ENCODE data around the gene MAMDC4. TPM values are rescaled to one million over a fixed set of nuclear protein-coding genes. Genes with fewer than 3 reads are reported as not detected.
A peak's percentile ranks its signal among the peaks of the same experiment; 100 is the strongest.
"Not testable (repeated sequence)": the region's sequence is repeated elsewhere in the genome, so short reads cannot be mapped to it uniquely, and the experiment has no call there.

The MAMDC4 gene
- total RNA-seq, 2 donors from 2014 or later: 11.7 to 14.8 TPM

- Mint-ChIP-seq H3K36me3 (ENCODE audit: insufficient read depth in 2 of 2) (peaks cover 1 to 2% of the 10 kb centered on the region in 2 donors), H3K4me3 (no peak overlapping the region), H3K27ac (no peak overlapping the region), H3K9me3 (peaks cover 0 to 2% of the 10 kb centered on the region in 2 donors), H3K27me3 (ENCODE audit: low read depth) (no peaks in the 10 kb centered on the region), H3K4me1 (ENCODE audit: low read depth) (peaks cover 16% of the 10 kb centered on the region)
- ATAC-seq (replicated peaks in 1 of 2) (no peak), DNase-seq (no peak)
These were observed 24.3 kb downstream of the MAMDC4 start for GRCh38 chr9:136876476-136876875.

DNA sequence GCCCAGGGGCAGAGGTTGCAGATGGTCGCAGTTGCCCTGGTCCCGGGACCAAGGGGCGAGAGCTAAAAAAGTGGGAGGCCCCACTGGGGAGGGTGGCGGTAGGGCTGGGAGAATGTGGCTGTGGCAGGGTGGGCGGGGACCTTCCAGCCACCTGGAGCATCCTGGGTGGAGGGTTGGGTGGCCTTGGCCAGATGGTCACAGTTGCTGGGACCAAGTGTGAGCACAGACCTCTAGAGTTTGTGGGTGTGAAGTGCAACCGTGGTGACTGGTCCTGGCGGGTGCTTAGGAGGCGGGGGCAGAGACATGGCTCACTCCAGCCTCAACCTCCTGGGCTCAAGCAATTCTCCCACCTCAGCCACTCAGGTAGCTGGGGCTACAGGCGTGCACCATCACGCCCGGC lies 28.5 kb downstream of the MAMDC4 start:
- DNase-seq (no peak), ATAC-seq (replicated peaks in 1 of 2) (no peak)
- no peaks in the 10 kb centered on the region for H3K27me3 Mint-ChIP-seq (ENCODE audit: low read depth)
- H3K4me3 Mint-ChIP-seq: peak overlapping the region in 1 of 2 donors; percentile 48
- H3K27ac Mint-ChIP-seq: no peak overlapping the region
- no peaks in the 10 kb centered on the region for H3K36me3 Mint-ChIP-seq (ENCODE audit: insufficient read depth in 2 of 2)
- H3K9me3 Mint-ChIP-seq: no peaks in the 10 kb centered on the region
- peaks cover 51% of the 10 kb centered on the region for H3K4me1 Mint-ChIP-seq (ENCODE audit: low read depth)

- peak overlapping the region; percentile 82 to 83 for H3K4me3 Mint-ChIP-seq
- ATAC-seq (replicated peaks in 1 of 2): peak; percentile 24 to 45
- H3K27me3 Mint-ChIP-seq (ENCODE audit: low read depth): no peaks in the 10 kb centered on the region
- peaks cover 51% of the 10 kb centered on the region for H3K4me1 Mint-ChIP-seq (ENCODE audit: low read depth)
- H3K36me3 Mint-ChIP-seq (ENCODE audit: insufficient read depth in 2 of 2): no peaks in the 10 kb centered on the region
- no peaks in the 10 kb centered on the region for H3K9me3 Mint-ChIP-seq
- DNase-seq: peak; percentile 65 to 75
- peak overlapping the region; percentile 41 for H3K27ac Mint-ChIP-seq
These were observed 29.6 kb downstream of the MAMDC4 start for GRCh38 chr9:136881691-136882108.

GRCh38 chr9:136882109-136882946 lies 30.2 kb downstream of the MAMDC4 start:
- ATAC-seq (replicated peaks in 1 of 2): peak; percentile 62 to 63
- H3K36me3 Mint-ChIP-seq (ENCODE audit: insufficient read depth in 2 of 2): peaks cover 0 to 3% of the 10 kb centered on the region in 2 donors
- peak overlapping the region; percentile 82 to 83 for H3K4me3 Mint-ChIP-seq
- H3K27ac Mint-ChIP-seq: peak overlapping the region; percentile 92
- H3K4me1 Mint-ChIP-seq (ENCODE audit: low read depth): peaks cover 56% of the 10 kb centered on the region
- H3K9me3 Mint-ChIP-seq: no peaks in the 10 kb centered on the region
- no peaks in the 10 kb centered on the region for H3K27me3 Mint-ChIP-seq (ENCODE audit: low read depth)
- peak; percentile 91 for DNase-seq

GRCh38 chr9:136882947-136883283 lies 30.8 kb downstream of the MAMDC4 start:
- ATAC-seq (replicated peaks in 1 of 2); H3K27me3 Mint-ChIP-seq (ENCODE audit: low read depth); DNase-seq; H3K9me3 Mint-ChIP-seq; H3K36me3 Mint-ChIP-seq (ENCODE audit: insufficient read depth in 2 of 2): not testable (repeated sequence)
- Mint-ChIP-seq H3K4me1 (ENCODE audit: low read depth) (peaks cover 59% of the 10 kb centered on the region), H3K27ac (peak overlapping the region; percentile 92), H3K4me3 (peak overlapping the region; percentile 82 to 83)

DNA sequence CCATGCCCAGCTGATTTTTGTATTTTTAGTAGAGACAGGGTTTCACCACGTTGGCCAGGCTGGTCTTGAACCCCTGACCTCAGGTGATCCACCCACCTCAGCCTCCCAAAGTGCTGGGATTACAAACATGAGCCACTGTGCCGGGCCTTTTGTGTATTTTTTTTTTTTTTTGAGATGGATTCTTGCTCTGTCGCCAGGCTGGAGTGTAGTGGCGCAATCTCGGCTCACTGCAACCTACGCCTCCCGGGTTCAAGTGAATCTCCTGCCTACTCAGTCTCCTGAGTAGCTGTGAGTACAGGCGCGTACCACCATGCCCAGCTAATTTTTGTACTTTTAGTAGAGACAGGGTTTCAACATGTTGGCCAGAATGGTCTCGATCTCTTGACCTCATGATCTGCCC lies 31.5 kb downstream of the MAMDC4 start:
- H3K9me3 Mint-ChIP-seq; DNase-seq; ATAC-seq (replicated peaks in 1 of 2); H3K27ac Mint-ChIP-seq; H3K27me3 Mint-ChIP-seq (ENCODE audit: low read depth); H3K36me3 Mint-ChIP-seq (ENCODE audit: insufficient read depth in 2 of 2): not testable (repeated sequence)
- Mint-ChIP-seq H3K4me1 (ENCODE audit: low read depth) (peaks cover 59% of the 10 kb centered on the region), H3K4me3 (peak overlapping the region in 1 of 2 donors; percentile 83)

DNA sequence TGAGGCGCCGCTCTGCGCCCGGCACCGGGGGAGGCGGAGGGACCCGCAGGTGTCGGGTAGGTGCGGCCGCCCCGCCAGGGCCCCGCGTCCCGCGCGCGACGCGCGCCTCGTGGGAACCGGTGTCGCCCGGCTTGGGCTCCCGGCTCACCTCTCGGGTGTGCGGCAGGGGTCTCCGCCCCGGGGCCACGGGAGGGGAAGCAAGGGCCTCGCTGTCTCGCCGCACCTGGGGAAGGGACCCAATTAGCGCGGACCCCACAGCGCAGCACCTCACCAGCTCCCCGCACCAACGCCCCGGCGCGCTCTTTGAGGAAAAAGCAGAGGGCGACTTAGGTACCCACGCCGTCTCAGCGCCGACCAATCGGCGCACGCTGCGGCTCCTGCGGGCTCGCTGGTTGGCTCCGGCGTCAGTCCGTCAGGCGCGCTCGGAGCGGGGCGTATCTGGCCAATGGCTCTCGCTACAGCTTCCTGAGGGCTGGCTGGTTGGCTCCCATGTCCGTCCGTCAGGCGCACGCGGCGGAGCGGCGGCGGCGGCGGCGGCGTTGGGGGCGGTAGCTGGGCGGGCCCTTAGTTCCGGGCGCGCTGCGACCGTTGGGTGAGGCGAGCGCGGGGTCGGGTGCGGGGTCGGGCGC lies 33.9 kb downstream of the MAMDC4 start, which contains the start of gene TRAF2:
TRAF2 (plus strand) TSS at position 567 of the 629 bp plus-strand sequence. CDS start 12,225 bp downstream, outside the sequence.
- no peaks in the 10 kb centered on the region for H3K9me3 Mint-ChIP-seq
- peaks cover 47% of the 10 kb centered on the region for H3K4me1 Mint-ChIP-seq (ENCODE audit: low read depth)
- no peaks in the 10 kb centered on the region for H3K27me3 Mint-ChIP-seq (ENCODE audit: low read depth)
- peak; percentile 87 to 90 for ATAC-seq (replicated peaks in 1 of 2)
- peaks cover 0 to 8% of the 10 kb centered on the region in 2 donors for H3K36me3 Mint-ChIP-seq (ENCODE audit: insufficient read depth in 2 of 2)
- peak within 1 kb of the TSS; percentile 82 for H3K27ac Mint-ChIP-seq
- peak; percentile 98 to 99 for DNase-seq
- H3K4me3 Mint-ChIP-seq: peak within 1 kb of the TSS; percentile 88 to 98

GRCh38 chr9:136886610-136887597 lies 34.8 kb downstream of the MAMDC4 start:
- peak overlapping the region; percentile 82 for H3K27ac Mint-ChIP-seq
- H3K4me1 Mint-ChIP-seq (ENCODE audit: low read depth): peaks cover 38% of the 10 kb centered on the region
- peaks cover 0 to 8% of the 10 kb centered on the region in 2 donors for H3K36me3 Mint-ChIP-seq (ENCODE audit: insufficient read depth in 2 of 2)
- no peaks in the 10 kb centered on the region for H3K9me3 Mint-ChIP-seq
- no peaks in the 10 kb centered on the region for H3K27me3 Mint-ChIP-seq (ENCODE audit: low read depth)
- ATAC-seq (replicated peaks in 1 of 2) (no peak), DNase-seq (peak; percentile 54 to 61)
- H3K4me3 Mint-ChIP-seq: peak overlapping the region; percentile 88 to 98

GRCh38 chr9:136888454-136888853 lies 36.3 kb downstream of the MAMDC4 start:
- no peak overlapping the region for H3K27ac Mint-ChIP-seq
- peak overlapping the region; percentile 15 to 32 for H3K4me3 Mint-ChIP-seq

DNA sequence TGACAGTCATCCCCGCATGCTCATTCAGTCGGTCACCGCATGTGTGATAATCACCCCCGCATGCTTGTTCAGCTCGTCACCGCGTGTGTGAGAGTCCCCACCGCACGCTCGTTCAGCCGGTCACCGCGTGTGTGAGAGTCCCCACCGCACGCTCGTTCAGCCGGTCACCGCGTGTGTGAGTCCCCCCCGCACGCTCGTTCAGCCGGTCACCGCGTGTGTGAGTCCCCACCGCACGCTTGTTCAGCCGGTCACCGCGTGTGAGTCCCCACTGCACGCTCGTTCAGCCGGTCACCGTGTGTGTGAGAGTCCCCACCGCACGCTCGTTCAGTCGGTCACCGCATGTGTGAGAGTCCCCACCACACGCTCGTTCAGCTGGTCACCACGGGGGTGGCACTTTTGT lies 37.7 kb downstream of the MAMDC4 start:
- no peaks in the 10 kb centered on the region for H3K9me3 Mint-ChIP-seq
- H3K27me3 Mint-ChIP-seq (ENCODE audit: low read depth): no peaks in the 10 kb centered on the region
- peaks cover 4 to 16% of the 10 kb centered on the region in 2 donors for H3K36me3 Mint-ChIP-seq (ENCODE audit: insufficient read depth in 2 of 2)
- ATAC-seq (replicated peaks in 1 of 2) (no peak), DNase-seq (no peak)
- no peak overlapping the region for H3K4me3 Mint-ChIP-seq
- peaks cover 22% of the 10 kb centered on the region for H3K4me1 Mint-ChIP-seq (ENCODE audit: low read depth)
- H3K27ac Mint-ChIP-seq: peak overlapping the region; percentile 42

More at GRCh38 chr9:136888454-136888853, 36.3 kb downstream of the MAMDC4 start:
- no peak for DNase-seq
- Mint-ChIP-seq H3K36me3 (ENCODE audit: insufficient read depth in 2 of 2) (peaks cover 0 to 8% of the 10 kb centered on the region in 2 donors), H3K4me1 (ENCODE audit: low read depth) (peaks cover 23% of the 10 kb centered on the region), H3K27me3 (ENCODE audit: low read depth) (no peaks in the 10 kb centered on the region), H3K9me3 (no peaks in the 10 kb centered on the region)
- no peak for ATAC-seq (replicated peaks in 1 of 2)

- DNase-seq (no peak), ATAC-seq (replicated peaks in 1 of 2) (no peak)
- H3K4me3 Mint-ChIP-seq: no peak overlapping the region
- H3K9me3 Mint-ChIP-seq: no peaks in the 10 kb centered on the region
- peaks cover 4 to 16% of the 10 kb centered on the region in 2 donors for H3K36me3 Mint-ChIP-seq (ENCODE audit: insufficient read depth in 2 of 2)
- H3K27me3 Mint-ChIP-seq (ENCODE audit: low read depth): no peaks in the 10 kb centered on the region
- no peak overlapping the region for H3K27ac Mint-ChIP-seq
- peaks cover 17% of the 10 kb centered on the region for H3K4me1 Mint-ChIP-seq (ENCODE audit: low read depth)
These were observed 38.5 kb downstream of the MAMDC4 start for GRCh38 chr9:136890661-136891060.

GRCh38 chr9:136896027-136896426 lies 43.9 kb downstream of the MAMDC4 start:
- H3K36me3 Mint-ChIP-seq (ENCODE audit: insufficient read depth in 2 of 2): peaks cover 7 to 22% of the 10 kb centered on the region in 2 donors
- DNase-seq (no peak), ATAC-seq (replicated peaks in 1 of 2) (no peak)
- peaks cover 21% of the 10 kb centered on the region for H3K4me1 Mint-ChIP-seq (ENCODE audit: low read depth)
- no peaks in the 10 kb centered on the region for H3K27me3 Mint-ChIP-seq (ENCODE audit: low read depth)
- no peaks in the 10 kb centered on the region for H3K9me3 Mint-ChIP-seq
- H3K27ac Mint-ChIP-seq: peak overlapping the region; percentile 9
- H3K4me3 Mint-ChIP-seq: no peak overlapping the region
